Liver (tissue), 3 donors: ENCODE results near the gene SPI1.

Source experiments
- RXRA ChIP-seq, 2 donors: IDR thresholded peaks; 2 replicates each; pipeline ENCODE4 v1.6.1; 2017 to 2018; ENCODE audit warnings: antibody characterized with exemption in 2 of 2, mild to moderate bottlenecking in 1 of 2
- TAF1 ChIP-seq: conservative IDR thresholded peaks from 2 replicates; pipeline ENCODE4 v1.6.1; 2016; ENCODE audit warnings: antibody characterized with exemption, mild to moderate bottlenecking
- TF ChIP-seq, protein P1 (sequence below): fragments of 150-350 bp; IDR thresholded peaks from 2 replicates; pipeline ENCODE4 v1.5.1; 2017; ENCODE audit warnings: improper control_type of control experiment, low read depth, low read length; ENCODE audit not compliant: missing input control
- TF ChIP-seq, protein P2 (sequence below): IDR thresholded peaks from 2 replicates; pipeline ENCODE4 v1.6.1; 2016; ENCODE audit warnings: antibody characterized with exemption
- TF ChIP-seq, protein P3 (sequence below): IDR thresholded peaks from 2 replicates; pipeline ENCODE4 v1.6.1; 2016; ENCODE audit warnings: antibody characterized with exemption, mild to moderate bottlenecking
- donor health status: healthy.
- donor health status: healthy.

DNA sequence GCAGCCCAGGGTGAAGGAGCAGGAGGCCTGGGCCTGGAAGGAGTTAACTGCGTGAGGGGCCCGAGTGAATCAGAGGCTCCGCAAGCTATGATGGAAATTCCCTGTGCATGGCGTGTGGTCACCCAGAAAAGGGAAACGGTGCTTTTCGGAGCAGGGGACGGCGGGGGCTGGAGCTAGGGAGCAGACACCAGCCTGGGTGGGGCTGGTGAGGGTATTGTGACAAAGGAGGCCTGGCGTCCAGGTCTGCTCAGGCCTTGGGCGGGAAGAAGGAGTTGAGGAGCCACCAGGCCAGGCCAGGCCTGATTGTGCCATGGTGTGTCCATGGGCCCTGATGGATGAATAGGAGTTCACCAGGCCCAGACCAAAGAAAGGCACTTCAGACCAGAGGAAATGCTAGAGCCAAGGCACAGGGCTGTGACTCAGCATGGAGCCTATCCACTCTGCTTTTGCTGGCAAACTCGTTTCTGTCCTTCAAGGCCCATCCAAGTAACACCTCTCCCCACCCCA lies 12.8 kb upstream of the SPI1 start:
- TF ChIP-seq, protein P1, sequence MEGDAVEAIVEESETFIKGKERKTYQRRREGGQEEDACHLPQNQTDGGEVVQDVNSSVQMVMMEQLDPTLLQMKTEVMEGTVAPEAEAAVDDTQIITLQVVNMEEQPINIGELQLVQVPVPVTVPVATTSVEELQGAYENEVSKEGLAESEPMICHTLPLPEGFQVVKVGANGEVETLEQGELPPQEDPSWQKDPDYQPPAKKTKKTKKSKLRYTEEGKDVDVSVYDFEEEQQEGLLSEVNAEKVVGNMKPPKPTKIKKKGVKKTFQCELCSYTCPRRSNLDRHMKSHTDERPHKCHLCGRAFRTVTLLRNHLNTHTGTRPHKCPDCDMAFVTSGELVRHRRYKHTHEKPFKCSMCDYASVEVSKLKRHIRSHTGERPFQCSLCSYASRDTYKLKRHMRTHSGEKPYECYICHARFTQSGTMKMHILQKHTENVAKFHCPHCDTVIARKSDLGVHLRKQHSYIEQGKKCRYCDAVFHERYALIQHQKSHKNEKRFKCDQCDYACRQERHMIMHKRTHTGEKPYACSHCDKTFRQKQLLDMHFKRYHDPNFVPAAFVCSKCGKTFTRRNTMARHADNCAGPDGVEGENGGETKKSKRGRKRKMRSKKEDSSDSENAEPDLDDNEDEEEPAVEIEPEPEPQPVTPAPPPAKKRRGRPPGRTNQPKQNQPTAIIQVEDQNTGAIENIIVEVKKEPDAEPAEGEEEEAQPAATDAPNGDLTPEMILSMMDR, result no peak
- TF ChIP-seq, protein P2, sequence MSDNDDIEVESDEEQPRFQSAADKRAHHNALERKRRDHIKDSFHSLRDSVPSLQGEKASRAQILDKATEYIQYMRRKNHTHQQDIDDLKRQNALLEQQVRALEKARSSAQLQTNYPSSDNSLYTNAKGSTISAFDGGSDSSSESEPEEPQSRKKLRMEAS, result no peak
- TF ChIP-seq RXRA (IDR thresholded peaks at IDR 0.05) (no peak), TAF1 (no peak)
- TF ChIP-seq, protein P3, sequence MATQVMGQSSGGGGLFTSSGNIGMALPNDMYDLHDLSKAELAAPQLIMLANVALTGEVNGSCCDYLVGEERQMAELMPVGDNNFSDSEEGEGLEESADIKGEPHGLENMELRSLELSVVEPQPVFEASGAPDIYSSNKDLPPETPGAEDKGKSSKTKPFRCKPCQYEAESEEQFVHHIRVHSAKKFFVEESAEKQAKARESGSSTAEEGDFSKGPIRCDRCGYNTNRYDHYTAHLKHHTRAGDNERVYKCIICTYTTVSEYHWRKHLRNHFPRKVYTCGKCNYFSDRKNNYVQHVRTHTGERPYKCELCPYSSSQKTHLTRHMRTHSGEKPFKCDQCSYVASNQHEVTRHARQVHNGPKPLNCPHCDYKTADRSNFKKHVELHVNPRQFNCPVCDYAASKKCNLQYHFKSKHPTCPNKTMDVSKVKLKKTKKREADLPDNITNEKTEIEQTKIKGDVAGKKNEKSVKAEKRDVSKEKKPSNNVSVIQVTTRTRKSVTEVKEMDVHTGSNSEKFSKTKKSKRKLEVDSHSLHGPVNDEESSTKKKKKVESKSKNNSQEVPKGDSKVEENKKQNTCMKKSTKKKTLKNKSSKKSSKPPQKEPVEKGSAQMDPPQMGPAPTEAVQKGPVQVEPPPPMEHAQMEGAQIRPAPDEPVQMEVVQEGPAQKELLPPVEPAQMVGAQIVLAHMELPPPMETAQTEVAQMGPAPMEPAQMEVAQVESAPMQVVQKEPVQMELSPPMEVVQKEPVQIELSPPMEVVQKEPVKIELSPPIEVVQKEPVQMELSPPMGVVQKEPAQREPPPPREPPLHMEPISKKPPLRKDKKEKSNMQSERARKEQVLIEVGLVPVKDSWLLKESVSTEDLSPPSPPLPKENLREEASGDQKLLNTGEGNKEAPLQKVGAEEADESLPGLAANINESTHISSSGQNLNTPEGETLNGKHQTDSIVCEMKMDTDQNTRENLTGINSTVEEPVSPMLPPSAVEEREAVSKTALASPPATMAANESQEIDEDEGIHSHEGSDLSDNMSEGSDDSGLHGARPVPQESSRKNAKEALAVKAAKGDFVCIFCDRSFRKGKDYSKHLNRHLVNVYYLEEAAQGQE, result no peak
